IMR-90 (cell line): ENCODE measurements around the gene MYO9A. TPM values are rescaled to one million over a fixed set of nuclear protein-coding genes. Genes with fewer than 3 reads are reported as not detected.
"Not testable (repeated sequence)": the region's sequence is repeated elsewhere in the genome, so short reads cannot be mapped to it uniquely, and the experiment has no call there.

Source experiments
- ATAC-seq: fragments of 200-7000 bp; cut with Tn5 transposase; 2 replicates; pipeline ENCODE4 v1.9.1; 2020; ENCODE audit warnings: low read depth, mild to moderate bottlenecking, moderate library complexity
- BruUV-seq: library from RNA; stranded (reverse); fragments of 400-500 nt; replicated peaks from 2 replicates; lab custom pipeline; 2021; lab: Mats Ljungman, UMichigan
- CTCF ChIA-PET: fragments of 300-600 bp; formaldehyde crosslinking; extraction: SDS; loops from one replicate; lab custom pipeline; 2021; ENCODE audit warnings: antibody characterized with exemption; lab: Yijun Ruan, JAX
- POLR2A ChIA-PET: fragments of 300-600 bp; sonication (Branson Sonifier 250); formaldehyde crosslinking; loops from one replicate; lab custom pipeline; 2022; ENCODE audit warnings: antibody characterized with exemption; ENCODE audit not compliant: unreplicated experiment; lab: Charles Lee
- DNase-seq: peaks from one replicate; pipeline ENCODE4 v3.0.0; 2013
- H2AFZ ChIP-seq: replicated peaks from 2 replicates; pipeline ENCODE3; 2013; ENCODE audit warnings: low read length, mild to moderate bottlenecking; ENCODE audit not compliant: poor library complexity
- H2AK5ac ChIP-seq: 2 replicates; pipeline ENCODE4 v1.6.1; 2013; ENCODE audit warnings: low read depth, low read length, inconsistent platforms
- H2AK9ac ChIP-seq: replicated peaks from 2 replicates; pipeline ENCODE3; 2013; ENCODE audit warnings: mild to moderate bottlenecking, low read depth, low read length, moderate library complexity; ENCODE audit not compliant: poor library complexity
- H2BK120ac ChIP-seq: 2 replicates; pipeline ENCODE4 v1.6.1; 2013; ENCODE audit warnings: low read depth, low read length, inconsistent platforms
- H2BK15ac ChIP-seq: 3 replicates; pipeline ENCODE4 v1.6.1; 2013; ENCODE audit warnings: low read depth, low read length, inconsistent platforms
- H2BK20ac ChIP-seq: 2 replicates; pipeline ENCODE4 v1.6.1; 2013; ENCODE audit warnings: low read depth, mild to moderate bottlenecking, inconsistent platforms, low read length, moderate library complexity
- H2BK5ac ChIP-seq: 2 replicates; pipeline ENCODE4 v1.6.1; 2013; ENCODE audit warnings: mild to moderate bottlenecking, low read depth, low read length, inconsistent platforms; ENCODE audit not compliant: poor library complexity, severe bottlenecking
- H3K14ac ChIP-seq: replicated peaks from 2 replicates; pipeline ENCODE4 v1.6.1; 2013; ENCODE audit warnings: low read depth, low read length, inconsistent platforms
- H3K18ac ChIP-seq: 2 replicates; pipeline ENCODE4 v1.6.1; 2013; ENCODE audit warnings: low read depth, low read length, control low read depth
- H3K23ac ChIP-seq: 2 replicates; pipeline ENCODE4 v1.6.1; 2013; ENCODE audit warnings: low read depth, low read length, inconsistent platforms
- H3K27ac ChIP-seq: 2 replicates; pipeline ENCODE4 v1.5.1; 2013; ENCODE audit warnings: mild to moderate bottlenecking, control low read depth, low read length; ENCODE audit not compliant: insufficient read depth
- H3K27me3 ChIP-seq: 2 replicates; pipeline ENCODE4 v1.6.1; 2013; ENCODE audit warnings: low read length; ENCODE audit not compliant: control insufficient read depth, insufficient read depth
- H3K36me3 ChIP-seq: 2 replicates; pipeline ENCODE4 v1.6.1; 2013; ENCODE audit warnings: low read length, mixed read lengths; ENCODE audit not compliant: control insufficient read depth, insufficient read depth
- H3K4ac ChIP-seq: 2 replicates; pipeline ENCODE4 v1.6.1; 2013; ENCODE audit warnings: low read depth, low read length, inconsistent platforms
- H3K4me1 ChIP-seq: 2 replicates; pipeline ENCODE4 v1.6.1; 2013; ENCODE audit warnings: low read length, mixed read lengths; ENCODE audit not compliant: control insufficient read depth, insufficient read depth
- H3K4me2 ChIP-seq: 2 replicates; pipeline ENCODE4 v1.6.1; 2013; ENCODE audit warnings: low read depth, mild to moderate bottlenecking, control low read depth, low read length, moderate library complexity
- H3K4me3 ChIP-seq: 2 replicates; pipeline ENCODE4 v1.5.1; 2013; ENCODE audit warnings: low read depth, mild to moderate bottlenecking, control low read depth, low read length, moderate library complexity; ENCODE audit not compliant: insufficient read depth
- H3K56ac ChIP-seq: 2 replicates; pipeline ENCODE4 v1.6.1; 2013; ENCODE audit warnings: low read length, inconsistent platforms; ENCODE audit not compliant: insufficient read depth; ENCODE audit errors: extremely low read depth
- H3K79me1 ChIP-seq, 2 experiments: 2 replicates each; pipeline ENCODE4 v1.6.1; 2013; ENCODE audit warnings: low read length in 2 of 2, inconsistent platforms in 1 of 2, low read depth in 1 of 2
- H3K9ac ChIP-seq: 2 replicates; pipeline ENCODE4 v1.6.1; 2013; ENCODE audit warnings: low read depth, low read length, control low read depth
- H3K9me1 ChIP-seq: 2 replicates; pipeline ENCODE4 v1.6.1; 2013; ENCODE audit warnings: low read length, inconsistent platforms; ENCODE audit not compliant: insufficient read depth
- H3K9me3 ChIP-seq: 2 replicates; pipeline ENCODE4 v1.6.1; 2013; ENCODE audit warnings: low read length; ENCODE audit not compliant: control insufficient read depth, insufficient read depth
- H4K20me1 ChIP-seq: 2 replicates; pipeline ENCODE4 v1.6.1; 2013; ENCODE audit warnings: low read length, inconsistent platforms; ENCODE audit not compliant: insufficient read depth
- H4K5ac ChIP-seq: 2 replicates; pipeline ENCODE4 v1.6.1; 2013; ENCODE audit warnings: mild to moderate bottlenecking, low read depth, low read length, control low read depth
- H4K8ac ChIP-seq, 2 experiments: 2 replicates each; pipeline ENCODE4 v1.6.1; 2013; ENCODE audit warnings: low read depth in 2 of 2, low read length in 2 of 2, control low read depth in 1 of 2, inconsistent platforms in 1 of 2
- H4K91ac ChIP-seq: 2 replicates; pipeline ENCODE4 v1.6.1; 2013; ENCODE audit warnings: low read depth, low read length, inconsistent platforms; ENCODE audit not compliant: insufficient read depth
- WGBS, 2 experiments: methylation state at CpG; one replicate each; pipeline versions ENCODE4 v1.1.5 to v1.1.7; 2013; ENCODE audit warnings: missing lambda C conversion rate in 2 of 2; ENCODE audit not compliant: insufficient read length in 1 of 2; ENCODE audit errors: extremely low coverage in 2 of 2; 5-methylcytosine and 5-hydroxymethylcytosine counted together
- dilution Hi-C: fragments of 300-500 bp; cut with HindIII; formaldehyde crosslinking; loops from one replicate; pipeline ENCODE4 v1.14.3; 2018; ENCODE audit warnings: low sequenced_read_pairs; ENCODE audit not compliant: unreplicated experiment
- in situ Hi-C: fragments of 300-500 bp; cut with MboI; formaldehyde crosslinking; loops from 3 replicates; pipeline ENCODE4 v1.14.3; 2019; ENCODE audit warnings: low sequenced_read_pairs, inconsistent platforms, mixed read lengths
- intact Hi-C: fragments of 100-400 bp; cut with micrococcal nuclease; formaldehyde crosslinking; loops from 2 replicates; pipeline ENCODE4 v1.10.0; 2022
- polyA plus RNA-seq, 3 experiments: library from polyadenylated mRNA; depleted of rRNA; stranded (reverse); fragments of >200 nt; gene quantifications; 2 replicates each; pipeline ENCODE4 v1.2.3, GENCODE V29; 2012; ENCODE audit warnings: low replicate concordance in 1 of 3
- total RNA-seq: library from RNA; depleted of rRNA; stranded (reverse); fragments of >200 nt; gene quantifications from 2 replicates; pipeline ENCODE4 v1.2.3, GENCODE V29; 2012

MYO9A gene
- total and polyA plus RNA-seq, 2 of the 4 experiments (the other 2 are of a cell fraction), result 6.0 to 49.5 TPM

- H3K9ac ChIP-seq, H3K27me3 ChIP-seq, H2BK5ac ChIP-seq, H3K4ac ChIP-seq, H3K4me1 ChIP-seq, in situ Hi-C loops, H3K18ac ChIP-seq, H2BK15ac ChIP-seq, ATAC-seq, H4K8ac ChIP-seq, H3K4me3 ChIP-seq, H2AK9ac ChIP-seq, H2AFZ ChIP-seq, DNase-seq, dilution Hi-C loops, H3K56ac ChIP-seq, H2BK20ac ChIP-seq, CTCF ChIA-PET, H4K5ac ChIP-seq, POLR2A ChIA-PET, BruUV-seq, H2BK120ac ChIP-seq, H3K36me3 ChIP-seq, H3K23ac ChIP-seq, H3K4me2 ChIP-seq, H3K27ac ChIP-seq, H3K14ac ChIP-seq, H2AK5ac ChIP-seq, H3K9me1 ChIP-seq, H4K91ac ChIP-seq, H3K9me3 ChIP-seq, intact Hi-C loops: not testable (repeated sequence)
- peaks cover 22 to 43% of the 10 kb centered on the region in 2 experiments for H3K79me1 ChIP-seq
- H4K20me1 ChIP-seq, result peaks cover 16% of the 10 kb centered on the region
- WGBS, 2 experiments, result 100% methylated on average over 1 of the region's 2 CpGs; no CpG with 5 or more reads in 1 of the 2 experiments
Measured at GRCh38 chr15:72056217-72056616, 61.7 kb downstream of the MYO9A start.

GRCh38 chr15:72053297-72053696, 64.7 kb downstream of the MYO9A start:
- H3K27ac ChIP-seq, H3K27me3 ChIP-seq, BruUV-seq, H2BK120ac ChIP-seq, H3K56ac ChIP-seq, H3K9ac ChIP-seq, H3K14ac ChIP-seq, H2AFZ ChIP-seq, POLR2A ChIA-PET, H3K4me3 ChIP-seq, H2BK15ac ChIP-seq, H2BK5ac ChIP-seq, H4K91ac ChIP-seq, H3K23ac ChIP-seq, H3K9me1 ChIP-seq, H2AK9ac ChIP-seq, H3K4me1 ChIP-seq, H3K4ac ChIP-seq, H2BK20ac ChIP-seq, H3K36me3 ChIP-seq, intact Hi-C loops, H3K18ac ChIP-seq, ATAC-seq, H3K9me3 ChIP-seq, DNase-seq, dilution Hi-C loops, CTCF ChIA-PET, in situ Hi-C loops, H4K5ac ChIP-seq, H2AK5ac ChIP-seq, H4K8ac ChIP-seq, H3K4me2 ChIP-seq: not testable (repeated sequence)
- H4K20me1 ChIP-seq, result peaks cover 23% of the 10 kb centered on the region
- peaks cover 20 to 33% of the 10 kb centered on the region in 2 experiments for H3K79me1 ChIP-seq
- WGBS, 2 experiments, result 100% methylated on average over 1 of the region's 7 CpGs; no CpG with 5 or more reads in 1 of the 2 experiments
